ENCODE results near the gene ZSWIM3.
A peak's percentile ranks its signal among the peaks of the same experiment; 100 is the strongest.

ZSWIM3 gene

GRCh38 chr20:45919542-45920399 lies 62.4 kb downstream of the ZSWIM3 start:
- peak; percentile 41 for ATAC-seq
- TF ChIP-seq ZFP30 (CRISPR knock-in tag; IDR thresholded peaks at IDR 0.05) (no peak), SNAI2 (CRISPR knock-in tag; IDR thresholded peaks at IDR 0.05) (no peak), ZNF70 (CRISPR knock-in tag; IDR thresholded peaks at IDR 0.05) (no peak; the same call in 1 of the 2 replicates), RARB (CRISPR knock-in tag; IDR thresholded peaks at IDR 0.05) (no peak), ZNF565 (CRISPR knock-in tag; conservative IDR thresholded peaks at IDR 0.05; ENCODE audit: low read depth) (no peak), TOX (CRISPR knock-in tag; IDR thresholded peaks at IDR 0.05; ENCODE audit: borderline replicate concordance) (no peak)
- TF ChIP-seq, protein P1, sequence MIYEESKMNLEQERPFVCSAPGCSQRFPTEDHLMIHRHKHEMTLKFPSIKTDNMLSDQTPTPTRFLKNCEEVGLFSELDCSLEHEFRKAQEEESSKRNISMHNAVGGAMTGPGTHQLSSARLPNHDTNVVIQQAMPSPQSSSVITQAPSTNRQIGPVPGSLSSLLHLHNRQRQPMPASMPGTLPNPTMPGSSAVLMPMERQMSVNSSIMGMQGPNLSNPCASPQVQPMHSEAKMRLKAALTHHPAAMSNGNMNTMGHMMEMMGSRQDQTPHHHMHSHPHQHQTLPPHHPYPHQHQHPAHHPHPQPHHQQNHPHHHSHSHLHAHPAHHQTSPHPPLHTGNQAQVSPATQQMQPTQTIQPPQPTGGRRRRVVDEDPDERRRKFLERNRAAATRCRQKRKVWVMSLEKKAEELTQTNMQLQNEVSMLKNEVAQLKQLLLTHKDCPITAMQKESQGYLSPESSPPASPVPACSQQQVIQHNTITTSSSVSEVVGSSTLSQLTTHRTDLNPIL (CRISPR knock-in tag; IDR thresholded peaks at IDR 0.05; ENCODE audit: low read depth): no peak

- TF ChIP-seq, protein P1 (CRISPR knock-in tag; IDR thresholded peaks at IDR 0.05; ENCODE audit: low read depth): no peak
- TF ChIP-seq RARB (CRISPR knock-in tag; IDR thresholded peaks at IDR 0.05) (no peak), PPARA (CRISPR knock-in tag; IDR thresholded peaks at IDR 0.05; ENCODE audit: borderline replicate concordance) (no peak), ZC3H10 (CRISPR knock-in tag; IDR thresholded peaks at IDR 0.05) (no peak), CSDC2 (CRISPR knock-in tag; IDR thresholded peaks at IDR 0.05) (no peak), BACH2 (CRISPR knock-in tag; IDR thresholded peaks at IDR 0.05; ENCODE audit: borderline replicate concordance) (no peak), PATZ1 (CRISPR knock-in tag; IDR thresholded peaks at IDR 0.05; ENCODE audit: borderline replicate concordance) (no peak), CSRNP3 (CRISPR knock-in tag; IDR thresholded peaks at IDR 0.05) (no peak), SNAI2 (CRISPR knock-in tag; IDR thresholded peaks at IDR 0.05) (no peak), TCF4 (CRISPR knock-in tag; IDR thresholded peaks at IDR 0.05; ENCODE audit: borderline replicate concordance) (no peak), ZNF8 (CRISPR knock-in tag; IDR thresholded peaks at IDR 0.05) (no peak), ZFP30 (CRISPR knock-in tag; IDR thresholded peaks at IDR 0.05) (no peak), OSR1 (CRISPR knock-in tag; IDR thresholded peaks at IDR 0.05) (no peak), ZNF70 (CRISPR knock-in tag; IDR thresholded peaks at IDR 0.05) (no peak), TOX (CRISPR knock-in tag; IDR thresholded peaks at IDR 0.05; ENCODE audit: borderline replicate concordance) (no peak), GLIS3 (CRISPR knock-in tag; IDR thresholded peaks at IDR 0.05) (no peak)
- TF ChIP-seq, protein P2, sequence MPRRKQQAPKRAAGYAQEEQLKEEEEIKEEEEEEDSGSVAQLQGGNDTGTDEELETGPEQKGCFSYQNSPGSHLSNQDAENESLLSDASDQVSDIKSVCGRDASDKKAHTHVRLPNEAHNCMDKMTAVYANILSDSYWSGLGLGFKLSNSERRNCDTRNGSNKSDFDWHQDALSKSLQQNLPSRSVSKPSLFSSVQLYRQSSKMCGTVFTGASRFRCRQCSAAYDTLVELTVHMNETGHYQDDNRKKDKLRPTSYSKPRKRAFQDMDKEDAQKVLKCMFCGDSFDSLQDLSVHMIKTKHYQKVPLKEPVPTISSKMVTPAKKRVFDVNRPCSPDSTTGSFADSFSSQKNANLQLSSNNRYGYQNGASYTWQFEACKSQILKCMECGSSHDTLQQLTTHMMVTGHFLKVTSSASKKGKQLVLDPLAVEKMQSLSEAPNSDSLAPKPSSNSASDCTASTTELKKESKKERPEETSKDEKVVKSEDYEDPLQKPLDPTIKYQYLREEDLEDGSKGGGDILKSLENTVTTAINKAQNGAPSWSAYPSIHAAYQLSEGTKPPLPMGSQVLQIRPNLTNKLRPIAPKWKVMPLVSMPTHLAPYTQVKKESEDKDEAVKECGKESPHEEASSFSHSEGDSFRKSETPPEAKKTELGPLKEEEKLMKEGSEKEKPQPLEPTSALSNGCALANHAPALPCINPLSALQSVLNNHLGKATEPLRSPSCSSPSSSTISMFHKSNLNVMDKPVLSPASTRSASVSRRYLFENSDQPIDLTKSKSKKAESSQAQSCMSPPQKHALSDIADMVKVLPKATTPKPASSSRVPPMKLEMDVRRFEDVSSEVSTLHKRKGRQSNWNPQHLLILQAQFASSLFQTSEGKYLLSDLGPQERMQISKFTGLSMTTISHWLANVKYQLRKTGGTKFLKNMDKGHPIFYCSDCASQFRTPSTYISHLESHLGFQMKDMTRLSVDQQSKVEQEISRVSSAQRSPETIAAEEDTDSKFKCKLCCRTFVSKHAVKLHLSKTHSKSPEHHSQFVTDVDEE (CRISPR knock-in tag; IDR thresholded peaks at IDR 0.05): no peak
- TF ChIP-seq, protein P3, sequence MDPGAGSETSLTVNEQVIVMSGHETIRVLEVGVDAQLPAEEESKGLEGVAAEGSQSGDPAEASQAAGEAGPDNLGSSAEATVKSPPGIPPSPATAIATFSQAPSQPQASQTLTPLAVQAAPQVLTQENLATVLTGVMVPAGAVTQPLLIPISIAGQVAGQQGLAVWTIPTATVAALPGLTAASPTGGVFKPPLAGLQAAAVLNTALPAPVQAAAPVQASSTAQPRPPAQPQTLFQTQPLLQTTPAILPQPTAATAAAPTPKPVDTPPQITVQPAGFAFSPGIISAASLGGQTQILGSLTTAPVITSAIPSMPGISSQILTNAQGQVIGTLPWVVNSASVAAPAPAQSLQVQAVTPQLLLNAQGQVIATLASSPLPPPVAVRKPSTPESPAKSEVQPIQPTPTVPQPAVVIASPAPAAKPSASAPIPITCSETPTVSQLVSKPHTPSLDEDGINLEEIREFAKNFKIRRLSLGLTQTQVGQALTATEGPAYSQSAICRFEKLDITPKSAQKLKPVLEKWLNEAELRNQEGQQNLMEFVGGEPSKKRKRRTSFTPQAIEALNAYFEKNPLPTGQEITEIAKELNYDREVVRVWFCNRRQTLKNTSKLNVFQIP (CRISPR knock-in tag; IDR thresholded peaks at IDR 0.05; ENCODE audit: borderline replicate concordance, low read depth): no peak
- ATAC-seq: no peak
Observed at GRCh38 chr20:45920462-45921336, 63.3 kb downstream of the ZSWIM3 start.
